Dendritic cell treated with granulocyte-macrophage colony-stimulating factor and Interleukin-4, amounts not matched to agents 40 ng/mL and 50 ng/mL, for 4 days (primary cell): ENCODE data around the gene ATXN8OS.

ENCODE experiments used
- H3K27ac Mint-ChIP-seq: one replicate; pipeline ENCODE4 v1.8.0; 2022; ENCODE audit warnings: mild to moderate bottlenecking, mixed read lengths
- H3K27me3 Mint-ChIP-seq: one replicate; pipeline ENCODE4 v1.8.0; 2022; ENCODE audit warnings: mild to moderate bottlenecking, mixed read lengths
- H3K36me3 Mint-ChIP-seq: one replicate; pipeline ENCODE4 v1.8.0; 2022; ENCODE audit warnings: low read depth, mixed read lengths
- H3K4me1 Mint-ChIP-seq: one replicate; pipeline ENCODE4 v1.8.0; 2022; ENCODE audit warnings: low read depth, mixed read lengths
- H3K4me3 Mint-ChIP-seq: one replicate; pipeline ENCODE4 v1.8.0; 2022; ENCODE audit warnings: mild to moderate bottlenecking, moderate library complexity, mixed read lengths
- H3K9me3 Mint-ChIP-seq: one replicate; pipeline ENCODE4 v1.8.0; 2022; ENCODE audit warnings: mixed read lengths
- intact Hi-C: fragments of 100-400 bp; cut with micrococcal nuclease; formaldehyde crosslinking; loops from one replicate; pipeline ENCODE4 v1.15.0; 2022

Gene ATXN8OS

DNA sequence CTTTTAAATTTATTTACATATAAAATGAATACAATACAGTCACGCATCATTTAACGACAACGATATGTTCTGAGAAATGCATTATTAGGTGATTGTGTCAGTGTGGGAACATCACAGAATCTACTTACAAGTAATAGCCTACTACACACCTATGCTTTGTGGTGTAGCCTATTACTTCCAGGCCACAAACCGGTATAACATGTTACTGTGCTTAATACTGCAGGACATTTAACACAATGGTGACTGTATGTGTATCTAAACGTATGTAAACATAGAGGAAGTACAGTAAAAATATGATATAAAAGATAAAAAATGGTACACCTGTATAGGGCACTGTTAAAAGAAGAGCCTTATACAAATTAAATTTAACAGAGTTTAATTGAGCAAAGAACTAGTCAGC is 63.1 kb downstream of the ATXN8OS start:
- no peaks in the 10 kb centered on the region for H3K4me1 Mint-ChIP-seq
- intact Hi-C loops, result no loop called here
- no peaks in the 10 kb centered on the region for H3K36me3 Mint-ChIP-seq
- H3K27ac Mint-ChIP-seq, result no peak overlapping the region
- H3K4me3 Mint-ChIP-seq, result no peak overlapping the region
- peaks cover 8% of the 10 kb centered on the region for H3K9me3 Mint-ChIP-seq
- H3K27me3 Mint-ChIP-seq, result no peaks in the 10 kb centered on the region

DNA sequence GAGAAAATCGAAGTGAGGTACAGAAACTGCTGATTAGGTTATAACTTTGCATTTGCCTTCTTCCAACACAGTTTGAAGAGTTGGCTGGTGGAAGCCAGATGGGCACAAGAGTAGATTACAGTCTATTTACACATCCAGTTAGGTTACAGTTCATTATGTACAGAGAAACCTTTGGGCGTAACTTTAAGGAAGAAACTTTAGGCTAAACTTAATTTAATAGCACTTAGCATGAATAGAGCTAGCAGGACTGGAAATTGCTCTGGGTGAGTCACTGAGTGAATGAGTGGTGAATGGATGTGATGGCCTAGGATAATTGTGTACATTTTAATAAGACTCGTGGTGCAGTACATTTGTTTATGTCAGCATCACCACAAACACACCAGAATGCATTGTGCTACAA is 63.5 kb downstream of the ATXN8OS start:
- H3K36me3 Mint-ChIP-seq, result no peaks in the 10 kb centered on the region
- no peaks in the 10 kb centered on the region for H3K27me3 Mint-ChIP-seq
- peaks cover 8% of the 10 kb centered on the region for H3K9me3 Mint-ChIP-seq
- no peak overlapping the region for H3K27ac Mint-ChIP-seq
- H3K4me3 Mint-ChIP-seq, result no peak overlapping the region
- no peaks in the 10 kb centered on the region for H3K4me1 Mint-ChIP-seq
- intact Hi-C loops, result no loop called here

DNA sequence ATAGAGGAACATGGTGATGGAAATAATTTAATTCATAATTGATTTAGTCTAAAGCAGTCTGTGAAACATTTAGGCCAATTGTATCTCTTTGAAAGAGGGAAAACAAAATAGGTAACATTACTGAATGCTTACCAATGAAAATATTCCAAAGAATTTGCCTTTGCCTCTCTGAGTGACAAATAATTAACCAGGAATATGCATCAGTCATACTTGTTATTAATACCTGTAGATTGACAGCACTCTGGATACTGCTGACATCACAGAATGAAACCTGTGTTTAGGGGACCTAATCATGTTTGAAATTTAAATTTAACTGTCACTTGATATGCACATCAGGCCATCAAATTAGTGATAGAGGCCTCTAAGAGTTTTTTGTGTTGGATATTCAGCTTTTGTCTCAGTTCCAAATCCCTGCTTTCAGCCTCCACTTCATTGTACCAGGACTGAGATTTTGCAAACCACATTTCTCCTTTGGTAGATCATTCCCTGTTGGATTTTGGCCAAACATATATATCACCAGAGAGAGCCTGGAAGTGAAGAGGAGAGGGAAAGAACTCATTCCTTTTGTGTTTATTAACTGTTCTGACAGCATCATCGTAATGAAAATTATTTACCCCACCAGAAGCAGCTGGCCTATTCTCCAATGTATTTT is 65.4 kb downstream of the ATXN8OS start:
- intact Hi-C loops, result no loop called here
- no peaks in the 10 kb centered on the region for H3K4me1 Mint-ChIP-seq
- H3K27ac Mint-ChIP-seq, result no peak overlapping the region
- H3K4me3 Mint-ChIP-seq, result no peak overlapping the region
- H3K36me3 Mint-ChIP-seq, result no peaks in the 10 kb centered on the region
- peaks cover 8% of the 10 kb centered on the region for H3K9me3 Mint-ChIP-seq
- no peaks in the 10 kb centered on the region for H3K27me3 Mint-ChIP-seq

DNA sequence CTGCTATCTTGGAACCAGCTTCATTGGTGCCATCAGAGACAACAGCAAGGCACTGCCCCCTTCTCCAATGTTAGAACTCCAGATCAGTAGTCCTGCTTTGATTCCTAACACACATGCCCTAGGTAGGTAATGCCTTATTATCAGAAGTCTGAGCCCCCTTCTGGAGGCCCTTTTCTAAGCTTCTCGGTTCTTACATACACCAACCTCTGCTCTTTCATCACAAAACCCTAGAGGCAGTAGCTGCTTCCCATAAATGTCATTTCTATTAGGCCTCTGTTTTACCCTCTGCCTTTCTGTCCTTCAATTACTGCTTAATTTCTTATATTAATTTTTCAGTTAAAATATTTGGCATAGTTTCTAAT is 66.0 kb downstream of the ATXN8OS start:
- no peaks in the 10 kb centered on the region for H3K36me3 Mint-ChIP-seq
- no peak overlapping the region for H3K4me3 Mint-ChIP-seq
- H3K27ac Mint-ChIP-seq, result no peak overlapping the region
- intact Hi-C loops, result no loop called here
- no peaks in the 10 kb centered on the region for H3K27me3 Mint-ChIP-seq
- no peaks in the 10 kb centered on the region for H3K4me1 Mint-ChIP-seq
- peaks cover 8% of the 10 kb centered on the region for H3K9me3 Mint-ChIP-seq

DNA sequence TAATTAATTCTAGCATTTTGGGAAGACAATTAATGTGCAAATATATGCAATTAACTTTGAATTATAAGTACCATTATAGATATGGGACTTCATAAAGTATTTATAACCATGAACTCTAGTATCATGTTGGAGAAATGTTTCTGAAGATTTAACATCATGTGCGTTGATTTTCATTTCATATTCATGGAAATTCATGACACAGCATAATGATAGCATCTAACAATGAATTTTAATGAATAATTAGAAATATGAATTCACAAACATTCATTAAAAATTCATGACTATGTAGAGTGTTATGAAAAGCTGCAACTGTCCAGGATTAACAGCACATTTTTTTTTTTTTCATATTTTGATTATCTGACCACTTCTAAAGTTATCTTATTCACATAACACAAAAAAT is 70.7 kb downstream of the ATXN8OS start:
- intact Hi-C loops, result no loop called here
- H3K9me3 Mint-ChIP-seq, result peaks cover 16% of the 10 kb centered on the region
- H3K27ac Mint-ChIP-seq, result no peak overlapping the region
- no peaks in the 10 kb centered on the region for H3K4me1 Mint-ChIP-seq
- no peaks in the 10 kb centered on the region for H3K36me3 Mint-ChIP-seq
- H3K27me3 Mint-ChIP-seq, result no peaks in the 10 kb centered on the region
- no peak overlapping the region for H3K4me3 Mint-ChIP-seq
